Thyroid gland (tissue), 4 donors: ENCODE results near the gene ARV1. TPM values are rescaled to one million over a fixed set of nuclear protein-coding genes. Genes with fewer than 3 reads are reported as not detected.
"Not testable (repeated sequence)": the region's sequence is repeated elsewhere in the genome, so short reads cannot be mapped to it uniquely, and the experiment has no call there.

Source experiments
- DNase-seq, 2 donors: peaks; one replicate each; pipeline ENCODE4 v3.0.0-alpha.2; 2019
- H3K27ac ChIP-seq, 3 donors: fragments of 200-600 bp; sonication (generic); 1 replicate in 2 of 3; 2 replicates in 1 of 3; pipeline ENCODE4 v1.5.1; 2016 to 2019; ENCODE audit warnings: mild to moderate bottlenecking in 1 of 3, moderate library complexity in 1 of 3
- H3K27me3 ChIP-seq: fragments of 200-600 bp; sonication (generic); one replicate; pipeline ENCODE4 v1.5.1; 2019
- H3K36me3 ChIP-seq, 2 donors: fragments of 200-600 bp; sonication (generic); one replicate each; pipeline ENCODE4 v1.5.1; 2016 to 2019
- H3K4me1 ChIP-seq, 2 donors: fragments of 200-600 bp; sonication (generic); one replicate each; pipeline ENCODE4 v1.5.1; 2017 to 2019
- H3K4me3 ChIP-seq, 3 donors: fragments of 200-600 bp; sonication (generic); replicated peaks in 1 of 3; 1 replicate in 2 of 3; 2 replicates in 1 of 3; pipeline ENCODE4 v1.5.1; 2016; ENCODE audit warnings: mild to moderate bottlenecking in 1 of 3
- H3K9me3 ChIP-seq: fragments of 200-600 bp; sonication (generic); one replicate; pipeline ENCODE4 v1.5.1; 2017
- POLR2A ChIP-seq, 2 donors: fragments of 450-650 bp; IDR thresholded peaks; one replicate each; pipeline ENCODE4 v1.6.1; 2017; ENCODE audit warnings: antibody characterized with exemption in 2 of 2, mild to moderate bottlenecking in 2 of 2, moderate library complexity in 1 of 2
- WGBS, 2 donors: methylation state at CpG; one replicate each; pipeline ENCODE4 v1.1.5; 2017; 5-methylcytosine and 5-hydroxymethylcytosine counted together
- intact Hi-C: fragments of 100-400 bp; cut with DNase I; formaldehyde crosslinking; loops from one replicate; pipeline ENCODE4 v1.15.1; 2023
- total RNA-seq, 4 donors: library from RNA; depleted of rRNA; stranded (reverse); fragments of >200 nt; gene quantifications; one replicate each; pipeline ENCODE4 v1.2.3, GENCODE V29; 2016
- TF ChIP-seq, protein P1 (sequence below), 6 experiments: fragments of 200-600 bp in 3 of 6; fragments of 450-650 bp in 3 of 6; sonication (generic) in 3 of 6; IDR thresholded peaks; one replicate each; pipeline ENCODE4 v1.5.1; 2016 to 2019; ENCODE audit warnings: antibody characterized with exemption in 6 of 6, mild to moderate bottlenecking in 2 of 6, inconsistent platforms in 1 of 6, moderate library complexity in 1 of 6

Gene ARV1
- total RNA-seq, 4 donors from 2014 or later = 29.3 to 39.2 (median 34.8) TPM

GRCh38 chr1:231045286-231045685, 66.4 kb downstream of the ARV1 start:
- TF ChIP-seq, protein P1, sequence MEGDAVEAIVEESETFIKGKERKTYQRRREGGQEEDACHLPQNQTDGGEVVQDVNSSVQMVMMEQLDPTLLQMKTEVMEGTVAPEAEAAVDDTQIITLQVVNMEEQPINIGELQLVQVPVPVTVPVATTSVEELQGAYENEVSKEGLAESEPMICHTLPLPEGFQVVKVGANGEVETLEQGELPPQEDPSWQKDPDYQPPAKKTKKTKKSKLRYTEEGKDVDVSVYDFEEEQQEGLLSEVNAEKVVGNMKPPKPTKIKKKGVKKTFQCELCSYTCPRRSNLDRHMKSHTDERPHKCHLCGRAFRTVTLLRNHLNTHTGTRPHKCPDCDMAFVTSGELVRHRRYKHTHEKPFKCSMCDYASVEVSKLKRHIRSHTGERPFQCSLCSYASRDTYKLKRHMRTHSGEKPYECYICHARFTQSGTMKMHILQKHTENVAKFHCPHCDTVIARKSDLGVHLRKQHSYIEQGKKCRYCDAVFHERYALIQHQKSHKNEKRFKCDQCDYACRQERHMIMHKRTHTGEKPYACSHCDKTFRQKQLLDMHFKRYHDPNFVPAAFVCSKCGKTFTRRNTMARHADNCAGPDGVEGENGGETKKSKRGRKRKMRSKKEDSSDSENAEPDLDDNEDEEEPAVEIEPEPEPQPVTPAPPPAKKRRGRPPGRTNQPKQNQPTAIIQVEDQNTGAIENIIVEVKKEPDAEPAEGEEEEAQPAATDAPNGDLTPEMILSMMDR (IDR thresholded peaks at IDR 0.05) = no peak
- no peak for TF ChIP-seq POLR2A (IDR thresholded peaks at IDR 0.05)
- DNase-seq = no peak

GRCh38 chr1:231045921-231046729, 67.2 kb downstream of the ARV1 start:
- H3K4me1 ChIP-seq, H3K9me3 ChIP-seq, H3K27ac ChIP-seq, H3K27me3 ChIP-seq, H3K4me3 ChIP-seq, DNase-seq, H3K36me3 ChIP-seq: not testable (repeated sequence)
- intact Hi-C loops = loop anchor here (10.0 kb wide), 1 partner anchor 71 kb away; the partner anchor contains the start of genes ARV1 and TTC13
- WGBS, 2 donors = 83 to 90% methylated on average over 10 of the region's 10 CpGs

More at GRCh38 chr1:231045286-231045685, 66.4 kb downstream of the ARV1 start:
- Histone ChIP-seq H3K27ac (no peak overlapping the region), H3K4me1 (peaks cover 0 to 10% of the 10 kb centered on the region in 2 donors), H3K4me3 (no peak overlapping the region), H3K36me3 (no peaks in the 10 kb centered on the region), H3K9me3 (no peaks in the 10 kb centered on the region), H3K27me3 (no peaks in the 10 kb centered on the region)
- intact Hi-C loops = loop anchor here (10.0 kb wide), 1 partner anchor 70 kb away; the partner anchor contains the start of genes ARV1 and TTC13

DNA sequence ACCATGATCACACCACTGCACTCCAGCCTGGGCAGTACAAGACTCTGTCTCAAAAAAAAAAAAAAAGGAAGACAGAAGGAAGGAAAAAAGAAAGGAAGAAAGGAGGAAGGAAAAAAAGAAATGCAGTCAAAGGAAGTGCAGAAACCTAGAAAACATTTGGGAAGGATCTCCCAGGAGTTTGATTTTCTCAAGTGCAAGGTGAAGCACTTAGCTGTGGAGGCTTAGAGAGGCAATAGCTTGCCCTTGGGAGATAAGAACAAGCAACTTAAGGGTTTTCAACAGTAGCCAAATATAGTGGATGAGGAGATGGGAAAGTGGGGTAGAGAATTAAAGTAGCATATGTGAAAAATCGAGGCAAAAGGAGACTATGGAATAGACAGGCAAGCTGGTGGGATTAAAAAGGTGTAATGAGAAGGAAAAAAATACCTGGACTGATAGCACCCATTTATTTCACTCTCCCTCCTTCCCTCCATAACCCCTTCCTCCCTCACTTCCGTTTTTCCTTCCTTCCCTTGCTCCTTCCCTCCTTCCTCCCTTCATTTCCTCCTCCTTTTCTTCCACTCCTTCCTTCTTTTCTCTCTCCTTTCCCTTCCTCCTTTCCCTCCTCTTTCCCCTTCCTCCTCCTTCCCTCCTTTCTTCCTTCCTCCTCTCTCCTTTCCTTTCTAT, 68.0 kb downstream of the ARV1 start:
- Histone ChIP-seq H3K4me1 (no peaks in the 10 kb centered on the region), H3K27ac (no peak overlapping the region), H3K4me3 (no peak overlapping the region), H3K36me3 (no peaks in the 10 kb centered on the region), H3K9me3 (no peaks in the 10 kb centered on the region), H3K27me3 (no peaks in the 10 kb centered on the region)
- WGBS, 2 donors = 31 to 53% methylated on average over 2 of the region's 2 CpGs
- TF ChIP-seq, protein P1 (IDR thresholded peaks at IDR 0.05) = no peak
- no peak for TF ChIP-seq POLR2A (IDR thresholded peaks at IDR 0.05)
- intact Hi-C loops = loop anchor here (10.0 kb wide), 1 partner anchor 72 kb away; the partner anchor contains the start of genes ARV1 and TTC13
- DNase-seq = no peak

- not testable (repeated sequence) for H3K27me3 ChIP-seq, H3K9me3 ChIP-seq, H3K27ac ChIP-seq, H3K4me1 ChIP-seq, H3K36me3 ChIP-seq, DNase-seq, H3K4me3 ChIP-seq
- intact Hi-C loops = loop anchor here (10.0 kb wide), 1 partner anchor 73 kb away; the partner anchor contains the start of genes ARV1 and TTC13
Observed at GRCh38 chr1:231047529-231047928, 68.6 kb downstream of the ARV1 start.

- DNase-seq, H3K36me3 ChIP-seq, H3K4me1 ChIP-seq, H3K4me3 ChIP-seq, H3K27me3 ChIP-seq, H3K27ac ChIP-seq, H3K9me3 ChIP-seq: not testable (repeated sequence)
- intact Hi-C loops = loop anchor here (10.0 kb wide), 1 partner anchor 74 kb away; the partner anchor contains the start of genes ARV1 and TTC13
- 81 to 84% methylated on average over 9 of the region's 9 CpGs for WGBS, 2 donors
Observed at GRCh38 chr1:231048419-231048818, 69.5 kb downstream of the ARV1 start.

GRCh38 chr1:231049121-231049979, 70.5 kb downstream of the ARV1 start:
- no peak for TF ChIP-seq POLR2A (IDR thresholded peaks at IDR 0.05)
- TF ChIP-seq, protein P1 (IDR thresholded peaks at IDR 0.05) = no peak
- DNase-seq = no peak
- Histone ChIP-seq H3K27ac (no peak overlapping the region), H3K36me3 (no peaks in the 10 kb centered on the region), H3K4me3 (no peak overlapping the region), H3K9me3 (no peaks in the 10 kb centered on the region), H3K27me3 (no peaks in the 10 kb centered on the region), H3K4me1 (peaks cover 10 to 11% of the 10 kb centered on the region in 2 donors)
- 78 to 81% methylated on average over 10 of the region's 10 CpGs for WGBS, 2 donors
- intact Hi-C loops = loop anchor here (10.0 kb wide), 1 partner anchor 75 kb away; the partner anchor contains the start of genes ARV1 and TTC13
